Upper lobe of right lung (tissue), 1 donor: ENCODE data around the gene BCLAF1. TPM values are rescaled to one million over a fixed set of nuclear protein-coding genes. Genes with fewer than 3 reads are reported as not detected.

Source experiments
- ATAC-seq: fragments of 200-7000 bp; cut with Tn5 transposase; one replicate; pipeline ENCODE4 v1.9.1; 2020; ENCODE audit warnings: mild to moderate bottlenecking, moderate library complexity
- DNase-seq: peaks from one replicate; pipeline ENCODE4 v3.0.0-alpha.2; 2020
- H3K27ac ChIP-seq: fragments of 200-600 bp; one replicate; pipeline ENCODE4 v1.8.0; 2022
- H3K27me3 ChIP-seq: fragments of 200-600 bp; one replicate; pipeline ENCODE4 v1.8.0; 2022; ENCODE audit warnings: mild to moderate bottlenecking
- H3K36me3 ChIP-seq: fragments of 200-600 bp; one replicate; pipeline ENCODE4 v1.8.0; 2022
- H3K4me1 ChIP-seq: fragments of 200-600 bp; one replicate; pipeline ENCODE4 v1.8.0; 2022
- H3K4me3 ChIP-seq: fragments of 200-600 bp; one replicate; pipeline ENCODE4 v1.8.0; 2022; ENCODE audit warnings: mild to moderate bottlenecking
- H3K9me3 ChIP-seq: fragments of 200-600 bp; one replicate; pipeline ENCODE4 v1.8.0; 2022
- intact Hi-C: fragments of 100-400 bp; cut with DNase I; formaldehyde crosslinking; loops from one replicate; pipeline ENCODE4 v1.11.0; 2022
- total RNA-seq: library from RNA; stranded (reverse); fragmentation: NEBNext Ultra II Directional; extraction: Animal tissue kit (Norgen Biotek cat#: 25700); gene quantifications from one replicate; pipeline ENCODE4 v1.2.1, GENCODE V29; 2021
- TF ChIP-seq, protein P1 (sequence below): fragments of 200-600 bp; IDR thresholded peaks from one replicate; pipeline ENCODE4 v1.8.0; 2022; ENCODE audit warnings: antibody characterized with exemption
- donor health status: DM: no; HTN: yes; CAD: no; lungs with severe emphysema.

The BCLAF1 gene
- total RNA-seq, 1 donor from 2014 or later, result 122 TPM

DNA sequence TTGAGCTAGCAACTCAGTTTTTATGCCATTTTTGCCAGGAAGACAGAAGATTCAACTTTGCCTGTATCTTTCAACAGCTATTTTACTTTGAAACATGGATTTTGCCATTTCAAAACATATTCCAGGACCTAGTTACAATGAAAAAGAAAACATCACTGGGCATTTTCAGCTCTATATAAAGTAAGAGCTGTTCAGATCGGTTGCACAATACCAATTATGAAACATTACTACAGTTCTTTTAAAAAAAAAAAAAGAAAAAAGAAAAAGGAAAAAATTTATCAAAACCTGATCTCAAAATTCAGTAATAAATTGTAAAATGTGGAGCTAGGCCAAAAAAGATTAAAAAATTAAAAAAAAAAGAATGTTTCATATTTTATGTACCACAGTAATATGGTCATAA lies 15.6 kb downstream of the BCLAF1 start:
- TF ChIP-seq, protein P1, sequence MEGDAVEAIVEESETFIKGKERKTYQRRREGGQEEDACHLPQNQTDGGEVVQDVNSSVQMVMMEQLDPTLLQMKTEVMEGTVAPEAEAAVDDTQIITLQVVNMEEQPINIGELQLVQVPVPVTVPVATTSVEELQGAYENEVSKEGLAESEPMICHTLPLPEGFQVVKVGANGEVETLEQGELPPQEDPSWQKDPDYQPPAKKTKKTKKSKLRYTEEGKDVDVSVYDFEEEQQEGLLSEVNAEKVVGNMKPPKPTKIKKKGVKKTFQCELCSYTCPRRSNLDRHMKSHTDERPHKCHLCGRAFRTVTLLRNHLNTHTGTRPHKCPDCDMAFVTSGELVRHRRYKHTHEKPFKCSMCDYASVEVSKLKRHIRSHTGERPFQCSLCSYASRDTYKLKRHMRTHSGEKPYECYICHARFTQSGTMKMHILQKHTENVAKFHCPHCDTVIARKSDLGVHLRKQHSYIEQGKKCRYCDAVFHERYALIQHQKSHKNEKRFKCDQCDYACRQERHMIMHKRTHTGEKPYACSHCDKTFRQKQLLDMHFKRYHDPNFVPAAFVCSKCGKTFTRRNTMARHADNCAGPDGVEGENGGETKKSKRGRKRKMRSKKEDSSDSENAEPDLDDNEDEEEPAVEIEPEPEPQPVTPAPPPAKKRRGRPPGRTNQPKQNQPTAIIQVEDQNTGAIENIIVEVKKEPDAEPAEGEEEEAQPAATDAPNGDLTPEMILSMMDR, result no peak
- no peaks in the 10 kb centered on the region for H3K9me3 ChIP-seq
- H3K27me3 ChIP-seq, result no peaks in the 10 kb centered on the region
- H3K36me3 ChIP-seq, result peaks cover 94% of the 10 kb centered on the region
- H3K4me1 ChIP-seq, result peaks cover 2% of the 10 kb centered on the region
- no peak for ATAC-seq
- DNase-seq, result no peak
- H3K4me3 ChIP-seq, result no peak overlapping the region
- H3K27ac ChIP-seq, result no peak overlapping the region
- intact Hi-C loops, result no loop called here

DNA sequence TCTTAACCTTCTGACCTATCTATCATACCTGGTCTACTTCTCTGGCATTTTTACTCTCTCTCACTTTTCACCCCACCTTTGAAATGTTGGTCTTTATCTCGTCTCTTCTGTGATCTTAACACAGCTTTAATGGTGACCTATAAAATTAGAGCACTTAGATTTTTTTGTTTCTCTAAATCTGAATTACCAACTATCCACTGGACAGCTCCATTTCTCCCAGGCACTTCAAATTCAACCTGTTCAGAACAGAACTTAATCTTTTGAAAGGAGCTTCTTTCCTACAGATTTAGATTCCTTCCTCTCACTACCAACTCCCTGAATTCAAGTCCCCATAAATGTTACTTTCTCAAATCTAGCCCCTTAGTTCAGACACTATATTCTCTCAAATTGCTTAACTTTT lies 24.5 kb downstream of the BCLAF1 start:
- Histone ChIP-seq H3K27ac (no peak overlapping the region), H3K27me3 (no peaks in the 10 kb centered on the region), H3K9me3 (no peaks in the 10 kb centered on the region), H3K4me1 (no peaks in the 10 kb centered on the region), H3K36me3 (peaks cover 100% of the 10 kb centered on the region), H3K4me3 (no peak overlapping the region)
- ATAC-seq (no peak), DNase-seq (no peak)
- intact Hi-C loops, result no loop called here
- TF ChIP-seq, protein P1, result no peak

DNA sequence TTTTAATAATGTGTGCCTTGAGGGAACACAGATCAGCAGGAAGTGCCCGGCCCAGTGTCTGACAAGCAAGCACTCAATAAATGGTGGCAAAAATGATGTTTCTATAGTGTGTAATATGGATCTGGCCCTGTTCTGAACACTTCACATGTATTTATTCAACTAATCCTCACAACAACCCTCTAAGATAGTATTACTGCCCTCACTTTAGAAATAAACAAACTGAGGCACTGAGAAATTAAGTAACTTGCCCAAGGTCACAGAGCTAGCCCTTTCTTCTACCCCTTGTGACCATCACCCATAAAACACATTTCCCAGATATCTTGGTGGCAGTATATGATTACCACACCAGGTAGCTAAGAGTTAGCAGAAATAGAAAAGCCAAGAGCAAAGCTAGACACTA lies 26.7 kb downstream of the BCLAF1 start:
- intact Hi-C loops, result no loop called here
- peaks cover 99% of the 10 kb centered on the region for H3K36me3 ChIP-seq
- no peak overlapping the region for H3K27ac ChIP-seq
- H3K27me3 ChIP-seq, result no peaks in the 10 kb centered on the region
- no peak for DNase-seq
- no peaks in the 10 kb centered on the region for H3K4me1 ChIP-seq
- TF ChIP-seq, protein P1, result no peak
- H3K4me3 ChIP-seq, result no peak overlapping the region
- ATAC-seq, result no peak
- H3K9me3 ChIP-seq, result no peaks in the 10 kb centered on the region

DNA sequence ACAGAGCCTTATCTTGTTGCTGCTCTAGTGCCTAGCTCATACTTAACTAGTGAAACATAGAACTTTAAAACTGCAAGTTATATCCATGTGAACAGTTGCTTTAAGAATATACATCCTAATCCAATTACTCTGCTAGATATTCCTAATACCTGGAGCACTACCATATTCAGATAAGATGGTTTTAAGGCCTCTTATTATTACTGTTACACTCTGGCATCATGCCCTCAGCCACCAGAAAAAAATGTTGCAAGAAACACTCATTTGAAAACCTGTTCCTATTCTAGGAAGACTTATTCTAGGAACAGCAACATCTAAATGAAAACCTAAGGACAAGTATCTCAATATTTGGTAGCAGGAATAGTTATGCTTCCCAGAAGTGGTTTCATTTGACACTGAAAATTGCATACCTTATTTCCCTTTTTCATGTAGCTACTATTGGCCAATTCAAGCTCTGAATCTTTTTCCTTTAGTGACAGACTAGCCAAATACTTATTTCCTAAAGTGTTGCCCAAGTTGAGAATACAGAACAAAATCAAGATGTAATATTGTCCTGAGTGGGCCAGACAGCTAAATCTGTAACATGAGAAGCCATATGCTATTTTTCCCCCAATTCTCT lies 34.7 kb downstream of the BCLAF1 start:
- Histone ChIP-seq H3K27me3 (no peaks in the 10 kb centered on the region), H3K9me3 (no peaks in the 10 kb centered on the region), H3K4me1 (peaks cover 9% of the 10 kb centered on the region), H3K27ac (no peak overlapping the region), H3K36me3 (peaks cover 33% of the 10 kb centered on the region), H3K4me3 (no peak overlapping the region)
- intact Hi-C loops, result no loop called here
- ATAC-seq (no peak), DNase-seq (no peak)
- TF ChIP-seq, protein P1, result no peak

DNA sequence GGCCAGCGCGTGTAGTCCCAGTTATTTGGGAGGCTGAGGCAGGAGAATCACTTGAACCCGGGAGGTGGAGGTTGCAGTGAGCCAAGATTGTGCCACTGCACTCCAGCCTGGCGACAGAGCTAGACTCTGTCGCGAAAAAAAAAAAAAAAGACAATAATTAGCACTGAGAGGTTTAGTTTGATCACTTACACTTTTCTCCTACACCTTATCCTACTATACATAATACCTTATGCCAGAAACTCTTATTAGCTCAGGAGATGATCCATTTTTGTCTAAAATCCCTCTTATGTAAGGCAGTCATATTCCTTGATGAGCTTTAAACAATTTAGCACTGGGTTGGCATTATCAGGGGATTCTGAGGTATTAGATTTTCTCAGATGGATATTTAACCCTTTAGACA lies 35.9 kb downstream of the BCLAF1 start:
- intact Hi-C loops, result no loop called here
- ATAC-seq (no peak), DNase-seq (no peak)
- H3K4me3 ChIP-seq, result no peak overlapping the region
- H3K27ac ChIP-seq, result no peak overlapping the region
- H3K9me3 ChIP-seq, result no peaks in the 10 kb centered on the region
- H3K27me3 ChIP-seq, result no peaks in the 10 kb centered on the region
- H3K36me3 ChIP-seq, result peaks cover 21% of the 10 kb centered on the region
- peaks cover 16% of the 10 kb centered on the region for H3K4me1 ChIP-seq
- TF ChIP-seq, protein P1, result no peak

DNA sequence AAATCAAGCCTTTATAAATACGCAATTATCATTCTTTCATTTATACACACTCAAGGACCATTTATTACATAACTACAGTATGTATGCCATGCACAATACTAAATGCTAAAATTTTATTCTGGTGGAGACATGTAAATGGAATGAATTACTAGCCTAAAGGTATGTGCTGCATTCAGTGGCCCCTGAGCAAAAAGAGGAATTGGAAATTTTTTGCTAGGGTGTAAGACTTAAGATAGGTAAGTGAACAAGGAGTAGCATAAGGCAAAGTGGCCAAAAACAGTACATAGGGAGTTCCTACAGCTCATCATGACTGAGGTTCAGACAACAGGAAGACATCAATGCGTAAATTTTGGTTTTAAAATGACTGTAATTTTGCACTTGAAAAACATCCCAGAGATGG lies 37.2 kb downstream of the BCLAF1 start:
- ATAC-seq, result no peak
- DNase-seq, result no peak
- H3K4me3 ChIP-seq, result no peak overlapping the region
- H3K27me3 ChIP-seq, result no peaks in the 10 kb centered on the region
- H3K4me1 ChIP-seq, result peaks cover 16% of the 10 kb centered on the region
- intact Hi-C loops, result no loop called here
- H3K27ac ChIP-seq, result no peak overlapping the region
- H3K9me3 ChIP-seq, result no peaks in the 10 kb centered on the region
- TF ChIP-seq, protein P1, result no peak
- H3K36me3 ChIP-seq, result peaks cover 9% of the 10 kb centered on the region
